Fibroblast of pulmonary artery (primary cell): Measurements from ENCODE around the gene CROCC2.
A peak's percentile ranks its signal among the peaks of the same experiment; 100 is the strongest.

Source experiments
- DNase-seq: peaks from one replicate; pipeline ENCODE4 v3.0.0-alpha.2; 2010; ENCODE audit warnings: low read depth
- H3K4me3 ChIP-seq: replicated peaks from 2 replicates; pipeline ENCODE4 v1.5.1; 2011; ENCODE audit warnings: low read depth, mild to moderate bottlenecking, control low read depth, low read length, moderate library complexity
- CTCF ChIP-seq: IDR thresholded peaks from 2 replicates; pipeline ENCODE4 v1.5.1; 2011; ENCODE audit warnings: mild to moderate bottlenecking, control low read depth, low read length, inconsistent platforms; ENCODE audit errors: missing control alignments

CROCC2 gene

DNA sequence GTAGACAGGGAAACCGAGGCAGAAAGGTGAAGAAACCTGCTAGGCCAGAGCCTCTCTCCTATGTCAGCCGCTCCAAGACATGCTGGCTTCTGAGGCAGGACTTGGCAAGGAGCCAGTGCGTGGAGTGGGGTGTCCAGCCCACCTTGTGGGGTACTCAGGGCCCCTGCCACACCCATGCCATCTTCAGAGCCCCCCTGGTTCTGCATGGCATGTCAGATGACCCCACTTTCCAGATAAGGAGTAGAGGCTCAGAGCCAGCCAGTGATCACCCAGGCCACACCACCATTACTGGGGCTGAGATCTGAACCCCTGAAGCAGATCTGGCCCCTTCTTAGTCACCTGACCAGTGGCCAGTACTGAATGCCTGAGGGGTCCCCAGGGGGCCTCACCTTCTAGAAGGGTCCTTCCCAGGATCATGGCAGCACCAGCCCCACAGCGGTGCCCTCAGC lies 14.7 kb downstream of the CROCC2 start:
- H3K4me3 ChIP-seq, result no peak overlapping the region
- no peak for DNase-seq
- no peak for TF ChIP-seq CTCF

- no peak overlapping the region for H3K4me3 ChIP-seq
- no peak for TF ChIP-seq CTCF
- peak; percentile 91 for DNase-seq
Observed at GRCh38 chr2:240921311-240921994, 15.3 kb downstream of the CROCC2 start.

DNA sequence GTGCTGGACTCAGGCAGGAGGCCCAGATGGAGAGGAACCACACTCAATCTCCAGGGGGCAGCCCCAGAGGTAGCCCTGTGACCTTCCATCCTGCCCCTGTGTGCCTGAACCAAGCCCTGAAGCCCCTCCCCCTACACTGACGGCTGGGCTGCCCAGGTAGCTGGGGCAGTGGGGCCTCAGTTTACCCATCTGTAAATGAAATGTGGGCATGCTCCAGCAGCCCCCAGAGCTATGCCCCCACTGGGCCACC lies 15.8 kb downstream of the CROCC2 start:
- no peak for TF ChIP-seq CTCF
- H3K4me3 ChIP-seq, result no peak overlapping the region
- DNase-seq, result no peak

- no peak for DNase-seq
Observed at GRCh38 chr2:240922245-240922981, 16.3 kb downstream of the CROCC2 start.

DNA sequence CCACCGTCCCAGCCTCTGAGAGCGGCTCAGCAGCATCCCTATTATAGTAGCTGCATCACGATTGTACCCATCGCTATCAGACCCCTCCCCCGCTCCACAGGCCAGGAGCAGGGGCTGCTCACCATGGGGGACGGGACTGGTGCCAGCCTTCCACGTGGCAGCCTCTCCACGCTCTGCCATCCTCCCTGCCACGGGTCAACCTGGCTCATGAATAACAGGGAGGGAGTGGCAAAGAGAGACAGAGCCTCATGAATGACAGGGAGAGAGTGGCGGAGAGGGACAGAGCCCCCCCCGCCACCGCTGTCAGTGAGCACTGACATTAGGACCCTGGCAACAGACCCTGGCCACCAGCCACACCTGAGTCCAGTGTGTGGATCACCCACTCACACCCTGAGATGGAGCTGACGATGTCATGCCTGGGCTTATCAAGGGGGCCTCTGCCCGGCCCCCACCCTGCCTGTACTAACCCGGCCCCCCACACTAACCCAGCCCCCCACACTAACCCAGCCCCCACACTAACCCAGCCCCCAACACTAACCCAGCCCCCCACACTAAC lies 16.9 kb downstream of the CROCC2 start:
- TF ChIP-seq CTCF, result no peak
- DNase-seq, result no peak
- H3K4me3 ChIP-seq, result no peak overlapping the region

More at GRCh38 chr2:240922245-240922981, 16.3 kb downstream of the CROCC2 start:
- no peak for TF ChIP-seq CTCF
- no peak overlapping the region for H3K4me3 ChIP-seq

GRCh38 chr2:240925191-240925567 lies 19.0 kb downstream of the CROCC2 start:
- no peak for TF ChIP-seq CTCF
- no peak for DNase-seq
- no peak overlapping the region for H3K4me3 ChIP-seq
